Uterus (tissue), 2 donors: ENCODE results near the gene TDRD15.

Source experiments
- CTCF ChIP-seq, 4 experiments: fragments of 200-600 bp in 2 of 4; fragments of 450-650 bp in 2 of 4; sonication (generic) in 2 of 4; IDR thresholded peaks; one replicate each; pipeline ENCODE4 v1.5.1; 2016 to 2019; ENCODE audit warnings: antibody characterized with exemption in 4 of 4, mild to moderate bottlenecking in 2 of 4, moderate library complexity in 1 of 4
- POLR2A ChIP-seq, 2 donors: fragments of 450-650 bp; IDR thresholded peaks; one replicate each; pipeline ENCODE4 v1.6.1; 2016; ENCODE audit warnings: antibody characterized with exemption in 2 of 2, mild to moderate bottlenecking in 1 of 2, moderate library complexity in 1 of 2

GRCh38 chr2:21183306-21183705 lies 59.5 kb downstream of the TDRD15 start:
- TF ChIP-seq CTCF (IDR thresholded peaks at IDR 0.05) (no peak), POLR2A (IDR thresholded peaks at IDR 0.05) (no peak)
